ENCODE results near the gene TLL2. TPM values are rescaled to one million over a fixed set of nuclear protein-coding genes. Genes with fewer than 3 reads are reported as not detected.

TLL2 gene
- total RNA-seq, 6 experiments from 2014 or later = 0.08 to 0.45 (median 0.24) TPM

GRCh38 chr10:96358851-96359540, 154.7 kb downstream of the TLL2 start, which contains the start of gene OPALIN:
Gene OPALIN, minus strand, starts transcription at chr10:96359002. Its CDS starts 106 bp downstream, at chr10:96358896.
- no peak for DNase-seq
- H3K4me3 Mint-ChIP-seq = no peak within 1 kb of the TSS
- no peaks in the 10 kb centered on the region for H3K9me3 Mint-ChIP-seq
- TF ChIP-seq CTCF (IDR thresholded peaks at IDR 0.05) = no peak
- no peak within 1 kb of the TSS for H3K27ac Mint-ChIP-seq
- H3K4me1 Mint-ChIP-seq (ENCODE audit: low read depth) = no peaks in the 10 kb centered on the region
- no peaks in the 10 kb centered on the region for H3K36me3 Mint-ChIP-seq (ENCODE audit: low read depth)
- peaks cover 36% of the 10 kb centered on the region for H3K27me3 Mint-ChIP-seq (ENCODE audit: insufficient read depth)

DNA sequence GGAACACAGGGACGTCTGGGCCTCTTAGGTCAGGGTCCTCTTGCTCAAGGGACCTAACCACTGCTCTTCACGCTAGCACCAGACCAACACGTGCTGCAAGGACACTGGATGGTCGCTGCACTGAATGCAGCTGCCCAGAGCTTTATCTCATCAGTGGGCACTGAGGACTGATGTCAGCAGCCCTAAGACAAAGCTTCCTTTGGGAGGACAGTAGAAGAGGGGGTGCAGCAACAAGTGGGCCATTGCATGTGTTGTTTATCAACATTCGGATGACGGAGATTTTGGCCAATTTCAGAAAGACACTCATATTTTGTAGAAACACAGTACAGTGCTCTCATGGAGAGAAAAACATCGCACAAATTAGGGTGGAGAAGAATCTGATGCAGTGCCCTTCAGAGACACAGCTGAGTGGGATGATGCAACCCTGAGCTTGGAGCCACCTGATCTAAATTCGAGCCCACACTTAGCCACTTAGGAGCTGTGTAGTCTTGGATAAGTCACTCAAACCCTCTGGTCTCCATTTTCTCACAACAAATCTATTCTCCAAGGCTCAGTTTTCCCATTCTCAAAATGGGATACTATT, 156.6 kb downstream of the TLL2 start:
- Mint-ChIP-seq H3K4me1 (ENCODE audit: low read depth) (no peaks in the 10 kb centered on the region), H3K36me3 (ENCODE audit: low read depth) (no peaks in the 10 kb centered on the region), H3K27me3 (ENCODE audit: insufficient read depth) (peaks cover 28% of the 10 kb centered on the region), H3K9me3 (no peaks in the 10 kb centered on the region), H3K4me3 (no peak overlapping the region), H3K27ac (no peak overlapping the region)
- DNase-seq = no peak
- TF ChIP-seq CTCF (IDR thresholded peaks at IDR 0.05) = no peak

DNA sequence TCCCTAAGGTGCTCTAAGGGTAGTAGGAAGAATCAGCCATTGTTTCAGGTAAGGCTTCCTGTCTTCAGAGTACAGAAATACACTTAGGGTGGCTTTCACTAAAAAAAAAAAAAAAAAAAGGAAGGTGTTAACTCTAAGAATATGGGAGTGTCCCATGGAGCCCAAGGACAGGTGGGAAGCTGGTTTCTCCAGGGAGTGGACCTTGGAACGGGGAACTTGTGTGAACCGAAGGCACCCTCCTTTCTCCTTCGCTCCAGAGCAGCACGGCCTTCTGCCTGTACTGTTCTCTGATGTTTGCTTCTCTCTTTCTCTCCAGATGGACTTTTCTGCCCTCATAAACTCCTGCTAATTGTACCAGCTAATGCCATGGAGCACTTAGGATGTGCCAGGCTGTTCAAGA, 161.1 kb downstream of the TLL2 start:
- H3K36me3 Mint-ChIP-seq (ENCODE audit: low read depth) = no peaks in the 10 kb centered on the region
- H3K9me3 Mint-ChIP-seq = no peaks in the 10 kb centered on the region
- peaks cover 17% of the 10 kb centered on the region for H3K27me3 Mint-ChIP-seq (ENCODE audit: insufficient read depth)
- H3K27ac Mint-ChIP-seq = no peak overlapping the region
- no peak overlapping the region for H3K4me3 Mint-ChIP-seq
- DNase-seq = no peak
- no peak for TF ChIP-seq CTCF (IDR thresholded peaks at IDR 0.05)
- no peaks in the 10 kb centered on the region for H3K4me1 Mint-ChIP-seq (ENCODE audit: low read depth)

DNA sequence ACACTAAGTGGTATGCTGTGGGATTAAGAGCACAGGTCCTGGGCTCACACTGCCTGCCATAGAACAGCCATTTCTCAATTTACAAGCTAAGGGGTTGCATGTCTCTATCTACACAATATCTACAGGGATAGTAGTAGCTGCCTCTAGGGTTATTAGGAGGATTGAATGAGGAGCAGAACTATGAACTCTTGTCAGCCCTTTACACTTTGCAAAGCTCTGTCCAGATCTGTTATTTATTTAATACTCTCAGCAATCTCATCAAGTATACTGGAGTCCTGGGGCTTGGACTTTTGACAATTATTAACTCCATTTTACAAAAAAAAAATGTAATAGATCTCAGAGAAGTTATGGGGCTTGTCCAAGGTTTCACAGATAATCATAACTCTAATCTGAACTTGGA, 161.7 kb downstream of the TLL2 start:
- no peaks in the 10 kb centered on the region for H3K4me1 Mint-ChIP-seq (ENCODE audit: low read depth)
- H3K36me3 Mint-ChIP-seq (ENCODE audit: low read depth) = no peaks in the 10 kb centered on the region
- no peak overlapping the region for H3K27ac Mint-ChIP-seq
- H3K27me3 Mint-ChIP-seq (ENCODE audit: insufficient read depth) = peaks cover 12% of the 10 kb centered on the region
- no peak overlapping the region for H3K4me3 Mint-ChIP-seq
- H3K9me3 Mint-ChIP-seq = no peaks in the 10 kb centered on the region
- TF ChIP-seq CTCF (IDR thresholded peaks at IDR 0.05) = no peak
- no peak for DNase-seq

DNA sequence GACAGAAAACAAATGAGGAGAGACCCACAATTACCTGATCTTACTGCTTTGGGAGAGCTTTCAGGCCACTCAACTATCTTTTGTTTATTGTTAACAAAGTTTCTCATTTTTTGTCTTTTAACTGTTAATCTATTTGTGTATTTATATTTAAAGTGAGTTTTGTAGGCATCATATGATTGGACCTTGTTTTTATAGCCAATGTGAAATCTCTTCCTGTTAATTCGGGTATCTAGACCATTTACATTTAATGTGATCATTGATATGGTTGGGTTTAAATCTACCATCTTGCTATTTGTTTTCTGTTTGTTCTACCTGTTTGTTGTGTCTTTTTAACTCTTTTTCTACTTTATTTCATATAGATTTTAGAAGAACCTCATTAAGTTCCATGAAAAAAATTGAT, 167.4 kb downstream of the TLL2 start:
- Mint-ChIP-seq H3K27me3 (ENCODE audit: insufficient read depth) (peaks cover 11% of the 10 kb centered on the region), H3K36me3 (ENCODE audit: low read depth) (no peaks in the 10 kb centered on the region), H3K4me1 (ENCODE audit: low read depth) (no peaks in the 10 kb centered on the region), H3K27ac (no peak overlapping the region), H3K4me3 (no peak overlapping the region), H3K9me3 (no peaks in the 10 kb centered on the region)
- DNase-seq = no peak
- no peak for TF ChIP-seq CTCF (IDR thresholded peaks at IDR 0.05)
